ENCODE data around the gene WWC1.

DNA sequence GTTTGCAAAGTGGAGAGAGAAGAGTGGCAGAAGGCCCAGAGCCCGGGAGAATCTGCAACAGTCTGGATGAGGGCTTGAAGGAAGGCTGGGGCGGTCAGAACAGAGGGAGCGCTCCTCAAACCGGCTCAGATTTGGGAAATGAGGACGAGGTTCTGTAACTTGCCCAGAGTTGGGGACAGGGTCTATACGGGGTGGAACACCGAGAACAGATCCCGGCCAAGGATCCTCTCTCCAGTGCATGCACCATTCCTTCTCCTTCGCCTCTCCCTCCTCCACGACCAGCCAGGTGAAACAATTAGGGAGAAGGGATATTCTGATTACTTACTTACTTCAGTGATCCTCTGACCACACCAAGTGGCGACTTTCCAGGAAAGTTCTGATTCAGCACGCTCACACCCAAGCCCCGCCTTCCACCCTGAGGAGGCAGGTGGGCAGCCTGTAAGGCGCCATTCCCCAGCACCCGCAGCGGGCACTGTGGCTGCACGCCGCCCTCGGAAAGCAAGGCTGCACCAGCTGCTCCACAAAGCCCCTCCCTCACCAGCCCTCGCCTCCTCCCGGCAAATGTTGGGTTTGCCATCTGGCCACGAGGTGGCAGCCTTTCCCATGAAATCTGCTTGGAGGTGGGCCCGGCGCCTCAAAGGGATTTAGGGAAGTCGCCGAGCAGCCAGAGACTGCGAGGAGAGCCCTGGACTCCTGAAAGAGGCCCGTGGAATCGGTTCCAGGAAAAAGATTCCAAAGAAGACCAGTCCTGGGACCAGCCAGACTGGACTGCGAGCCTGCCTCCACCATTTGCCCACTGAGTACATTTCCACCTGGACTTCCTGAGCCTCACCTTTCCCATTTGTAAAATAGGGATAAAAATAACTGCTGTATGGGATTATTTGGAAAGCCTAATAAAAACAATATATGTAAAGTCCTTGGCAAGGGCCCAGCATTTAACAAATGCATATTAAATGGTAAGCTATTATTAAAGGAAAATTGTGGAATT is 22.2 kb upstream of the WWC1 start:
- TF ChIP-seq, protein P1, sequence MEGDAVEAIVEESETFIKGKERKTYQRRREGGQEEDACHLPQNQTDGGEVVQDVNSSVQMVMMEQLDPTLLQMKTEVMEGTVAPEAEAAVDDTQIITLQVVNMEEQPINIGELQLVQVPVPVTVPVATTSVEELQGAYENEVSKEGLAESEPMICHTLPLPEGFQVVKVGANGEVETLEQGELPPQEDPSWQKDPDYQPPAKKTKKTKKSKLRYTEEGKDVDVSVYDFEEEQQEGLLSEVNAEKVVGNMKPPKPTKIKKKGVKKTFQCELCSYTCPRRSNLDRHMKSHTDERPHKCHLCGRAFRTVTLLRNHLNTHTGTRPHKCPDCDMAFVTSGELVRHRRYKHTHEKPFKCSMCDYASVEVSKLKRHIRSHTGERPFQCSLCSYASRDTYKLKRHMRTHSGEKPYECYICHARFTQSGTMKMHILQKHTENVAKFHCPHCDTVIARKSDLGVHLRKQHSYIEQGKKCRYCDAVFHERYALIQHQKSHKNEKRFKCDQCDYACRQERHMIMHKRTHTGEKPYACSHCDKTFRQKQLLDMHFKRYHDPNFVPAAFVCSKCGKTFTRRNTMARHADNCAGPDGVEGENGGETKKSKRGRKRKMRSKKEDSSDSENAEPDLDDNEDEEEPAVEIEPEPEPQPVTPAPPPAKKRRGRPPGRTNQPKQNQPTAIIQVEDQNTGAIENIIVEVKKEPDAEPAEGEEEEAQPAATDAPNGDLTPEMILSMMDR (conservative IDR thresholded peaks at IDR 0.05), result peak; percentile 97
- no peak for TF ChIP-seq EZH2 (IDR thresholded peaks at IDR 0.05; ENCODE audit: low read depth)

All from PC-9 (cell line).